Activated CD8-positive, alpha-beta T cell treated with anti-CD3 and anti-CD28 coated beads for 36 hours (primary cell): ENCODE results near the gene HSPG2. TPM values are rescaled to one million over a fixed set of nuclear protein-coding genes. Genes with fewer than 3 reads are reported as not detected.

ENCODE experiments used
- ATAC-seq: fragments of 200-7000 bp; cut with Tn5 transposase; one replicate; pipeline ENCODE4 v1.10.0; 2021; ENCODE audit warnings: mild to moderate bottlenecking, moderate library complexity
- CTCF ChIA-PET: fragments of 350-600 bp; sonication (Branson Sonifier 250); formaldehyde crosslinking; loops from one replicate; lab custom pipeline; 2021; ENCODE audit warnings: antibody characterized with exemption; lab: Charles Lee
- POLR2A ChIA-PET: fragments of 350-600 bp; sonication (Branson Sonifier 250); formaldehyde crosslinking; loops from one replicate; lab custom pipeline; 2021; ENCODE audit warnings: antibody characterized with exemption; lab: Charles Lee
- DNase-seq: peaks from one replicate; pipeline ENCODE4 v3.0.0-alpha.2; 2020
- H3K27ac Mint-ChIP-seq: one replicate; pipeline ENCODE4 v1.8.0; 2021; ENCODE audit warnings: mild to moderate bottlenecking, mixed read lengths
- H3K27me3 Mint-ChIP-seq: one replicate; pipeline ENCODE4 v1.8.0; 2021; ENCODE audit warnings: mixed read lengths
- H3K36me3 Mint-ChIP-seq: one replicate; pipeline ENCODE4 v1.8.0; 2021; ENCODE audit warnings: low read depth, mixed read lengths
- H3K4me1 Mint-ChIP-seq: one replicate; pipeline ENCODE4 v1.8.0; 2021; ENCODE audit warnings: low read depth, mixed read lengths
- H3K4me3 Mint-ChIP-seq: one replicate; pipeline ENCODE4 v1.8.0; 2021; ENCODE audit warnings: mild to moderate bottlenecking, moderate library complexity, mixed read lengths
- H3K9me3 Mint-ChIP-seq: one replicate; pipeline ENCODE4 v1.8.0; 2021; ENCODE audit warnings: mixed read lengths
- CTCF ChIP-seq: fragments of 200-600 bp; IDR thresholded peaks from one replicate; pipeline ENCODE4 v1.8.0; 2022; ENCODE audit warnings: antibody characterized with exemption, mild to moderate bottlenecking
- intact Hi-C: fragments of 100-400 bp; cut with micrococcal nuclease; formaldehyde crosslinking; loops from one replicate; pipeline ENCODE4 v1.10.0; 2022
- total RNA-seq, 2 experiments: library from RNA; stranded (reverse); gene quantifications; one replicate each; pipeline ENCODE4 v1.2.3, GENCODE V29; 2021

The HSPG2 gene
- total RNA-seq, 2 experiments from 2014 or later, result 52.1 to 59.0 TPM

- DNase-seq (no peak), ATAC-seq (no peak)
- peaks cover 8% of the 10 kb centered on the region for H3K27me3 Mint-ChIP-seq
- TF ChIP-seq CTCF, result no peak
- H3K27ac Mint-ChIP-seq, result no peak overlapping the region
- H3K36me3 Mint-ChIP-seq, result no peaks in the 10 kb centered on the region
- POLR2A ChIA-PET, result no interaction called here
- peaks cover 20% of the 10 kb centered on the region for H3K4me1 Mint-ChIP-seq
- intact Hi-C loops, result no loop called here
- H3K4me3 Mint-ChIP-seq, result no peak overlapping the region
- CTCF ChIA-PET, result no interaction called here
- H3K9me3 Mint-ChIP-seq, result no peaks in the 10 kb centered on the region
Measured at GRCh38 chr1:21932127-21932526, 5.0 kb downstream of the HSPG2 start.

- ATAC-seq (no peak), DNase-seq (no peak)
- H3K36me3 Mint-ChIP-seq, result no peaks in the 10 kb centered on the region
- H3K4me1 Mint-ChIP-seq, result peaks cover 20% of the 10 kb centered on the region
- TF ChIP-seq CTCF, result no peak
- no peak overlapping the region for H3K4me3 Mint-ChIP-seq
- H3K27me3 Mint-ChIP-seq, result peaks cover 6% of the 10 kb centered on the region
- ChIA-PET POLR2A (no interaction called here), CTCF (no interaction called here)
- no peak overlapping the region for H3K27ac Mint-ChIP-seq
- intact Hi-C loops, result no loop called here
- H3K9me3 Mint-ChIP-seq, result no peaks in the 10 kb centered on the region
Measured at GRCh38 chr1:21931171-21932093, 5.7 kb downstream of the HSPG2 start.

GRCh38 chr1:21930629-21931170, 6.4 kb downstream of the HSPG2 start:
- H3K27me3 Mint-ChIP-seq, result peaks cover 5% of the 10 kb centered on the region
- H3K4me3 Mint-ChIP-seq, result no peak overlapping the region
- TF ChIP-seq CTCF, result no peak
- ATAC-seq, result no peak
- no peak overlapping the region for H3K27ac Mint-ChIP-seq
- H3K4me1 Mint-ChIP-seq, result peaks cover 16% of the 10 kb centered on the region
- ChIA-PET CTCF (no interaction called here), POLR2A (interaction anchor here (0.7 kb wide), 2 partner anchors 154 to 312 kb away, joined by 3 read pairs; no protein-coding TSS in a partner anchor)
- H3K36me3 Mint-ChIP-seq, result no peaks in the 10 kb centered on the region
- H3K9me3 Mint-ChIP-seq, result no peaks in the 10 kb centered on the region
- intact Hi-C loops, result no loop called here
- DNase-seq, result no peak

GRCh38 chr1:21930080-21930571, 7.0 kb downstream of the HSPG2 start:
- Mint-ChIP-seq H3K27me3 (peaks cover 5% of the 10 kb centered on the region), H3K36me3 (no peaks in the 10 kb centered on the region), H3K4me3 (no peak overlapping the region), H3K27ac (peak overlapping the region; percentile 43), H3K9me3 (no peaks in the 10 kb centered on the region), H3K4me1 (peaks cover 13% of the 10 kb centered on the region)
- ATAC-seq (no peak), DNase-seq (no peak)
- intact Hi-C loops, result no loop called here
- CTCF ChIA-PET, result no interaction called here
- POLR2A ChIA-PET, result interaction anchor here (0.7 to 1.2 kb wide), 3 partner anchors 17 to 313 kb away, joined by 3 read pairs; no protein-coding TSS in a partner anchor
- no peak for TF ChIP-seq CTCF
